ENCODE results near the gene ITFG1. TPM values are rescaled to one million over a fixed set of nuclear protein-coding genes. Genes with fewer than 3 reads are reported as not detected.
A peak's percentile ranks its signal among the peaks of the same experiment; 100 is the strongest.

The ITFG1 gene
- total RNA-seq, 1 donor: 79.0 TPM

- no peak for DNase-seq (ENCODE audit: low read depth)
- TF ChIP-seq CTCF (IDR thresholded peaks at IDR 0.05; ENCODE audit: insufficient read depth, low read depth, low read length): no peak
- no peak overlapping the region for H3K4me3 ChIP-seq (ENCODE audit: low read depth, low read length)
Measured at GRCh38 chr16:47125757-47126156, 335.1 kb downstream of the ITFG1 start.

- no peak for DNase-seq (ENCODE audit: low read depth)
- TF ChIP-seq CTCF (IDR thresholded peaks at IDR 0.05; ENCODE audit: insufficient read depth, low read depth, low read length): no peak
- no peak overlapping the region for H3K4me3 ChIP-seq (ENCODE audit: low read depth, low read length)
Measured at GRCh38 chr16:47113130-47113529, 347.7 kb downstream of the ITFG1 start.

- no peak overlapping the region for H3K4me3 ChIP-seq (ENCODE audit: low read depth, low read length)
- no peak for DNase-seq (ENCODE audit: low read depth)
- peak; percentile 7 for TF ChIP-seq CTCF (IDR thresholded peaks at IDR 0.05; ENCODE audit: insufficient read depth, low read depth, low read length)
Measured at GRCh38 chr16:47110939-47111338, 349.9 kb downstream of the ITFG1 start.

- TF ChIP-seq CTCF (IDR thresholded peaks at IDR 0.05; ENCODE audit: insufficient read depth, low read depth, low read length): no peak
- no peak overlapping the region for H3K4me3 ChIP-seq (ENCODE audit: low read depth, low read length)
- no peak for DNase-seq (ENCODE audit: low read depth)
Measured at GRCh38 chr16:47109361-47109760, 351.5 kb downstream of the ITFG1 start.

Small RNA genes within 50 kb of the gene (small RNA-seq; reads per million reads assigned to genes)
- gene RF00019 (not detected), gene RNA5SP425 (not detected)

Other genes starting within 250 kb of the ITFG1 start
- 79.9 and 104 TPM in 2 replicates for gene PHKB, start 268 bp upstream of the ITFG1 start, total RNA-seq